ENCODE data around the gene DOC2A.

Gene DOC2A

DNA sequence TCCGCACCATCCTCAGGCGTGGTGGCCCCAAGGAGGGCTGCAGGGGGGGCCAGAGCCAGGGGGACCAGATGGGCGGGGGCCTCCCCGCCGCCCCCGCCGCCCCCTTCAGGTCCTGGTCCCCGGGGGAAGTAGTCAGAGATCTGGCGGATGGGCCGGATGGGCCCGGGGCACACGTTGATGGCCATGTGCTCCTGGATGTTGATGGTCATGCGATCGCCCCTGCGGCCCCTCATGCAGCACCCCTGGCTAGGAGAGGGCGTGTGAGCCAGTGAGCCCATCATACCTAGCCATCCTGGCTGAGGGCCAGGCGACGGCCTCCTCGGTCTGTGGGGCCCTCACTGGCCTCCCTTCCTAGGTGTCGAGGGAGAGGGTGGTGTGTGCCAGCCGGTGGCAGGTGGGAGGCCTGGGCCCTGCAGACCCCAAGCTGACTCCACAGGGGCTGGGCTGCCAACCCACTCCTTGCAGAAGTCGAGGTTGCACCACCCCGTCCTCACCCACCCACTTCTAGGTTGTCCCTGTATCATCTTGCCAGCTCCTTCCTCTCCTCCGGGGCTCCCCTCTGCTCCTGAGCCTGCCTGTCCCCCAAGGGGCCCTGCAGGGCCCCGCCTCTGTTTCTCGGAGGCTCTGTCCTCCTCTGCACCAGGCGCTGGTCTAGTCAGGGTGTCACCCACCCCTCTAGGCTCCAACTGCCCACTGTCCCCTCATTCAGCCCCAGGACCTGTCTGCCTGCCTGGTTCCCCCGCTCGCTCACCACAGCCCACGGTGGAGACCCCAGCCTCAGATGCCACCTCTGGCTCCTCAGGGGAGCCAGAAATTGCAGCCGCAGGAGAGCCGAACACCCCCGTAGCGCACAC, 610 bp downstream of the DOC2A start (continued):
- TF ChIP-seq ZFP69B (tag by site-specific recombination; IDR thresholded peaks at IDR 0.05), result peak; percentile 80
- TF ChIP-seq ZNF830 (tag by site-specific recombination; IDR thresholded peaks at IDR 0.05; ENCODE audit: low read depth), result no peak
- no peak for TF ChIP-seq ZSCAN30 (tag by site-specific recombination; IDR thresholded peaks at IDR 0.05)

DNA sequence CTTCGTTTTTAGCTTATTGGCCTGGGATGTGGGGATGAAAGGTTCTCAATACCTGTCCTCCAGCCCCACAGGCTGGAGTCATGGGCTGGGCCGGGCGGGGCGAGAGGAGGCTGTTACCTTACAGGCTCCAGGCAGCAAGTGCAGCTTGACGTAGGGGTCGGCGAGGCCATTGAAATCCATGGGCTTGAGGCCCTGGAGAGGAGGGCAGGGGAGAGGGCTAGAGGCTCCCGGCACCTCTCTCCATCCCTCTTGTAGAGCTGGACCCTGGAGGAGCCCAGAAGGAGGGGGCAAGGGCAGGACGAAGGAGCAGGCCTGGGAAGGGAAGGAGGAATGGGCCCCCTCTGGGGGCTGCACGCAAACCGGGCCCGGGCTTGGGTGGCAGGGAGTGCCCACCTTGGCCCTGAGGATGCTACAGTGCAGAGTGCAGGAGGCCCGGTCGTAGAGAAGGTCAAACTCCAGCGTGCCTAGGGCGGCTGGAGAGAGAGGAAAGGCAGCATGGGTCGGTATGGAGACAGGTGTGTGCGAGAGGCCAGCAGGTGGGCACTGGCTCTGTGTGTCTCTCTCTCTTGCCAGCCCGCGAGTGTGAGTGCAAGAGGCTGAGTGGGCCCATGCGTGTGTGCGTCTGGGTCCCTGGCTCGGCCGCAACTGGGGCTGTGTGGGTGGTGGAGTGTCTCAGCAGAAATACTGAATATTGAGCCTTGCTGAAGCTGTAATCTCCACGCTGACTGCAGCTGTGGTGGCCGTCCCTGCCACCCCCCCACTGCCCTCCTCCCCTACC, 1.6 kb downstream of the DOC2A start:
- Histone ChIP-seq H3K4me1 (ENCODE audit: control insufficient read depth, insufficient read depth, low read length) (no peaks in the 10 kb centered on the region), H3K9me3 (ENCODE audit: control insufficient read depth, insufficient read depth, low read depth, low read length) (no peaks in the 10 kb centered on the region), H3K4me3 (ENCODE audit: low read depth, low read length) (no peak overlapping the region), H3K36me3 (ENCODE audit: control insufficient read depth in 2 of 2, insufficient read depth in 1 of 2, low read length in 2 of 2) (peaks cover 0 to 22% of the 10 kb centered on the region in 2 experiments; a peak in 1 of 3 replicates), H3K27ac (ENCODE audit: extremely low read depth, low read depth, low read length) (no peak overlapping the region)
- ChIA-PET CTCF (interaction anchor here (1.4 kb wide), 1 partner anchor 23 kb away, joined by 6 read pairs; no protein-coding TSS in a partner anchor), POLR2A (interaction anchor here (0.6 to 1.5 kb wide), 4 partner anchors 14 to 177 kb away, joined by 3 to 5 read pairs (median 3); partner anchors contain the start of genes HIRIP3 and KCTD13)
- peak; percentile 51; the same call in 1 of the 2 replicates for TF ChIP-seq EGR2 (tag by site-specific recombination; IDR thresholded peaks at IDR 0.05; ENCODE audit: low read depth)
- TF ChIP-seq, protein P1, sequence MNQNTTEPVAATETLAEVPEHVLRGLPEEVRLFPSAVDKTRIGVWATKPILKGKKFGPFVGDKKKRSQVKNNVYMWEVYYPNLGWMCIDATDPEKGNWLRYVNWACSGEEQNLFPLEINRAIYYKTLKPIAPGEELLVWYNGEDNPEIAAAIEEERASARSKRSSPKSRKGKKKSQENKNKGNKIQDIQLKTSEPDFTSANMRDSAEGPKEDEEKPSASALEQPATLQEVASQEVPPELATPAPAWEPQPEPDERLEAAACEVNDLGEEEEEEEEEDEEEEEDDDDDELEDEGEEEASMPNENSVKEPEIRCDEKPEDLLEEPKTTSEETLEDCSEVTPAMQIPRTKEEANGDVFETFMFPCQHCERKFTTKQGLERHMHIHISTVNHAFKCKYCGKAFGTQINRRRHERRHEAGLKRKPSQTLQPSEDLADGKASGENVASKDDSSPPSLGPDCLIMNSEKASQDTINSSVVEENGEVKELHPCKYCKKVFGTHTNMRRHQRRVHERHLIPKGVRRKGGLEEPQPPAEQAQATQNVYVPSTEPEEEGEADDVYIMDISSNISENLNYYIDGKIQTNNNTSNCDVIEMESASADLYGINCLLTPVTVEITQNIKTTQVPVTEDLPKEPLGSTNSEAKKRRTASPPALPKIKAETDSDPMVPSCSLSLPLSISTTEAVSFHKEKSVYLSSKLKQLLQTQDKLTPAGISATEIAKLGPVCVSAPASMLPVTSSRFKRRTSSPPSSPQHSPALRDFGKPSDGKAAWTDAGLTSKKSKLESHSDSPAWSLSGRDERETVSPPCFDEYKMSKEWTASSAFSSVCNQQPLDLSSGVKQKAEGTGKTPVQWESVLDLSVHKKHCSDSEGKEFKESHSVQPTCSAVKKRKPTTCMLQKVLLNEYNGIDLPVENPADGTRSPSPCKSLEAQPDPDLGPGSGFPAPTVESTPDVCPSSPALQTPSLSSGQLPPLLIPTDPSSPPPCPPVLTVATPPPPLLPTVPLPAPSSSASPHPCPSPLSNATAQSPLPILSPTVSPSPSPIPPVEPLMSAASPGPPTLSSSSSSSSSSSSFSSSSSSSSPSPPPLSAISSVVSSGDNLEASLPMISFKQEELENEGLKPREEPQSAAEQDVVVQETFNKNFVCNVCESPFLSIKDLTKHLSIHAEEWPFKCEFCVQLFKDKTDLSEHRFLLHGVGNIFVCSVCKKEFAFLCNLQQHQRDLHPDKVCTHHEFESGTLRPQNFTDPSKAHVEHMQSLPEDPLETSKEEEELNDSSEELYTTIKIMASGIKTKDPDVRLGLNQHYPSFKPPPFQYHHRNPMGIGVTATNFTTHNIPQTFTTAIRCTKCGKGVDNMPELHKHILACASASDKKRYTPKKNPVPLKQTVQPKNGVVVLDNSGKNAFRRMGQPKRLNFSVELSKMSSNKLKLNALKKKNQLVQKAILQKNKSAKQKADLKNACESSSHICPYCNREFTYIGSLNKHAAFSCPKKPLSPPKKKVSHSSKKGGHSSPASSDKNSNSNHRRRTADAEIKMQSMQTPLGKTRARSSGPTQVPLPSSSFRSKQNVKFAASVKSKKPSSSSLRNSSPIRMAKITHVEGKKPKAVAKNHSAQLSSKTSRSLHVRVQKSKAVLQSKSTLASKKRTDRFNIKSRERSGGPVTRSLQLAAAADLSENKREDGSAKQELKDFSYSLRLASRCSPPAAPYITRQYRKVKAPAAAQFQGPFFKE (tag by site-specific recombination; IDR thresholded peaks at IDR 0.05; ENCODE audit: borderline replicate concordance), result no peak

DNA sequence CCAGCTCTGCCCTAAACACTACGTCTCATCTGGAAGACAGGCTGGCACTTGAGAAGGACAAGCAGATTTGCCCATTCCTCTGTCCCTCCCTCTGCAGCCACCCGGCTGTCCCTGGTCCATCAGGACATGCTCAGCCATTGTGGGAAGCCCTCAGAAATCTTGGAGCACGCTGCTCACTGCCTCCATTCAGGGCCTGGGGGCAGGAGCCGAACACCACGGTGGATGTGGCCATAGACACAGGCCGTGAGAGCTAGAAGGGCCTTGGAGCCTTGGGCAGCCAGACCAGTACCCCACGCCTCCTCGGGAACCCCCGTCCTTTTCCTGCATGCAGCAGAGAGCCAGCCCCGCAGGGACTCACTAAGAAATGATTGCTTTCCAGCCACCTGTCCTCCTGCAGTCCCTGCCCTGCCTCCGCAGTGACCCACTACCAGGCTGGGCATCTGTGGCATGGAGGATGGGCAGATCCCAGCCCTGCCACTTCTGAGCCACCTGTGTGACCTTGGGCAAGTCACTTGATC, 3.4 kb downstream of the DOC2A start:
- Histone ChIP-seq H3K9me3 (ENCODE audit: control insufficient read depth, insufficient read depth, low read depth, low read length) (no peaks in the 10 kb centered on the region), H3K4me1 (ENCODE audit: control insufficient read depth, insufficient read depth, low read length) (no peaks in the 10 kb centered on the region), H3K36me3 (ENCODE audit: control insufficient read depth in 2 of 2, insufficient read depth in 1 of 2, low read length in 2 of 2) (peaks cover 0 to 39% of the 10 kb centered on the region in 2 experiments; a peak in 1 of 3 replicates), H3K27ac (ENCODE audit: extremely low read depth, low read depth, low read length) (no peak overlapping the region), H3K4me3 (ENCODE audit: low read depth, low read length) (no peak overlapping the region)
- ChIA-PET POLR2A (interaction anchor here (1.0 to 1.5 kb wide), 2 partner anchors 14 to 61 kb away, joined by 3 to 4 read pairs; no protein-coding TSS in a partner anchor), CTCF (interaction anchor here (1.1 to 2.1 kb wide), 4 partner anchors 11 to 48 kb away, joined by 3 to 12 read pairs (median 3); partner anchors contain the start of gene INO80E)
- TF ChIP-seq WT1 (tag by site-specific recombination; IDR thresholded peaks at IDR 0.05) (no peak), ZFP41 (tag by site-specific recombination; IDR thresholded peaks at IDR 0.05; ENCODE audit: borderline replicate concordance) (no peak), ZNF112 (tag by site-specific recombination; IDR thresholded peaks at IDR 0.05) (no peak), ZNF341 (tag by site-specific recombination; IDR thresholded peaks at IDR 0.05; ENCODE audit: low read depth) (0 out of 2 replicates have a peak, but pooled peaks have one; percentile 15), ZNF394 (tag by site-specific recombination; IDR thresholded peaks at IDR 0.05; ENCODE audit: borderline replicate concordance) (no peak), PRDM1 (tag by site-specific recombination; IDR thresholded peaks at IDR 0.05) (no peak), MZF1 (tag by site-specific recombination; IDR thresholded peaks at IDR 0.05; ENCODE audit: borderline replicate concordance) (no peak)
- TF ChIP-seq, protein P2, sequence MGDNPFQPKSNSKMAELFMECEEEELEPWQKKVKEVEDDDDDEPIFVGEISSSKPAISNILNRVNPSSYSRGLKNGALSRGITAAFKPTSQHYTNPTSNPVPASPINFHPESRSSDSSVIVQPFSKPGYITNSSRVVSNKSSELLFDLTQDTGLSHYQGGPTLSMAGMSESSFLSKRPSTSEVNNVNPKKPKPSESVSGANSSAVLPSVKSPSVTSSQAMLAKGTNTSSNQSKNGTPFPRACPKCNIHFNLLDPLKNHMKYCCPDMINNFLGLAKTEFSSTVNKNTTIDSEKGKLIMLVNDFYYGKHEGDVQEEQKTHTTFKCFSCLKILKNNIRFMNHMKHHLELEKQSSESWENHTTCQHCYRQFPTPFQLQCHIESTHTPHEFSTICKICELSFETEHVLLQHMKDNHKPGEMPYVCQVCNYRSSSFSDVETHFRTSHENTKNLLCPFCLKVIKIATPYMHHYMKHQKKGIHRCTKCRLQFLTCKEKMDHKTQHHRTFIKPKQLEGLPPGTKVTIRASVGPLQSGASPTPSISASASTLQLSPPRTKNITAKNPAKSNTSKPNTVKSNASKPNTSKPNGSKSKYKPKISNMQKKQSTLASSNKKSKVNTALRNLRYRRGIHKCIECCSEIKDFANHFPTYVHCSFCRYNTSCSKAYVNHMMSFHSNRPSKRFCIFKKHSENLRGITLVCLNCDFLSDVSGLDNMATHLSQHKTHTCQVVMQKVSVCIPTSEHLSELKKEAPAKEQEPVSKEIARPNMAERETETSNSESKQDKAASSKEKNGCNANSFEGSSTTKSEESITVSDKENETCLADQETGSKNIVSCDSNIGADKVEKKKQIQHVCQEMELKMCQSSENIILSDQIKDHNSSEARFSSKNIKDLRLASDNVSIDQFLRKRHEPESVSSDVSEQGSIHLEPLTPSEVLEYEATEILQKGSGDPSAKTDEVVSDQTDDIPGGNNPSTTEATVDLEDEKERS (tag by site-specific recombination; IDR thresholded peaks at IDR 0.05), result no peak
- TF ChIP-seq, protein P3, sequence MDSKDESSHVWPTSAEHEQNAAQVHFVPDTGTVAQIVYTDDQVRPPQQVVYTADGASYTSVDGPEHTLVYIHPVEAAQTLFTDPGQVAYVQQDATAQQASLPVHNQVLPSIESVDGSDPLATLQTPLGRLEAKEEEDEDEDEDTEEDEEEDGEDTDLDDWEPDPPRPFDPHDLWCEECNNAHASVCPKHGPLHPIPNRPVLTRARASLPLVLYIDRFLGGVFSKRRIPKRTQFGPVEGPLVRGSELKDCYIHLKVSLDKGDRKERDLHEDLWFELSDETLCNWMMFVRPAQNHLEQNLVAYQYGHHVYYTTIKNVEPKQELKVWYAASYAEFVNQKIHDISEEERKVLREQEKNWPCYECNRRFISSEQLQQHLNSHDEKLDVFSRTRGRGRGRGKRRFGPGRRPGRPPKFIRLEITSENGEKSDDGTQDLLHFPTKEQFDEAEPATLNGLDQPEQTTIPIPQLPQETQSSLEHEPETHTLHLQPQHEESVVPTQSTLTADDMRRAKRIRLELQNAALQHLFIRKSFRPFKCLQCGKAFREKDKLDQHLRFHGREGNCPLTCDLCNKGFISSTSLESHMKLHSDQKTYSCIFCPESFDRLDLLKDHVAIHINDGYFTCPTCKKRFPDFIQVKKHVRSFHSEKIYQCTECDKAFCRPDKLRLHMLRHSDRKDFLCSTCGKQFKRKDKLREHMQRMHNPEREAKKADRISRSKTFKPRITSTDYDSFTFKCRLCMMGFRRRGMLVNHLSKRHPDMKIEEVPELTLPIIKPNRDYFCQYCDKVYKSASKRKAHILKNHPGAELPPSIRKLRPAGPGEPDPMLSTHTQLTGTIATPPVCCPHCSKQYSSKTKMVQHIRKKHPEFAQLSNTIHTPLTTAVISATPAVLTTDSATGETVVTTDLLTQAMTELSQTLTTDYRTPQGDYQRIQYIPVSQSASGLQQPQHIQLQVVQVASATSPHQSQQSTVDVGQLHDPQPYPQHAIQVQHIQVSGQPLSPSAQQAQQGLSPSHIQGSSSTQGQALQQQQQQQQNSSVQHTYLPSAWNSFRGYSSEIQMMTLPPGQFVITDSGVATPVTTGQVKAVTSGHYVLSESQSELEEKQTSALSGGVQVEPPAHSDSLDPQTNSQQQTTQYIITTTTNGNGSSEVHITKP (tag by site-specific recombination; IDR thresholded peaks at IDR 0.05), result no peak
